BLaER1 (cell line): ENCODE measurements around the gene SLAMF7.

Experiments
- H3K27ac ChIP-seq: shearing (Covaris generic); formaldehyde crosslinking; 2 replicates; pipeline ENCODE4 v1.8.1; 2022
- H3K27me3 ChIP-seq: shearing (Covaris generic); formaldehyde crosslinking; 2 replicates; pipeline ENCODE4 v1.8.1; 2022
- H3K36me3 ChIP-seq: shearing (Covaris generic); formaldehyde crosslinking; 2 replicates; pipeline ENCODE4 v1.8.1; 2022
- H3K4me1 ChIP-seq: shearing (Covaris generic); formaldehyde crosslinking; 2 replicates; pipeline ENCODE4 v1.8.1; 2022
- H3K4me2 ChIP-seq: shearing (Covaris generic); formaldehyde crosslinking; 2 replicates; pipeline ENCODE4 v1.8.1; 2022
- H3K4me3 ChIP-seq: shearing (Covaris generic); formaldehyde crosslinking; 2 replicates; pipeline ENCODE4 v1.8.1; 2022
- H3K9ac ChIP-seq: shearing (Covaris generic); formaldehyde crosslinking; 2 replicates; pipeline ENCODE4 v1.8.1; 2022
- H3K9me3 ChIP-seq: shearing (Covaris generic); formaldehyde crosslinking; 2 replicates; pipeline ENCODE4 v1.8.1; 2022
- H4K20me1 ChIP-seq: shearing (Covaris generic); formaldehyde crosslinking; 2 replicates; pipeline ENCODE4 v1.8.1; 2022
- Cebpa-rat ChIP-seq: shearing (Covaris generic); IDR thresholded peaks from 2 replicates; pipeline ENCODE4 v1.8.1; 2022

The SLAMF7 gene

DNA sequence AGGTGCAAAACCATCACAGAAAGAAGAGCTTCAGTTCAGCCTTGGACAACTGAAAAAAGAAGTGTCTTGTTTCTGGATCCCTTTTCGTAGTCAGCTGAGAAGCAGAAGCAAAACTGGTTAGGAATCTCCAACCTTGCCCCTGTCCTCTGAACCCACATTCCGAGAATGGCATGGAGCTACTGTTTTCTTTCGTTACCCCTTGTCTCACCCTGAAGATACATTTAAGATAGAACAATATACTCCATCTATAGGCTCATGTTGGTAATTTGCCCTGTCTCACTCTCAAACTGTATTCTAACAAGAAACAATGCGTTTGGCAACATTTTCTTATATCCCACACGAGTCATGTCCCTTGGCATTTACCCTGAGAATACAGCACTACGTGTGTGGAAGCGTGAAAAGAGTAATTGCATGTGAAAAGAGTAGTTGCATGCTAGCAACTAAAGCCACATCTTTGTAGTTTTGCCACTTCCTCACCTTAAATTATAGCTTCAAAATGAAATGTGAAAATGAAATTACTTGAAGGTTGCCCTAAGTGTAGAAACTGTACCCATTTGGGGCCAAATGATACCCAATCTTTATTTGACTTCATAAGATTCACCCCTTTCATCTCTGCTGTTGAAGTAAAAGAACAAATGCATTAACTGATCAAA is 5.3 kb downstream of the SLAMF7 start:
- H3K4me1 ChIP-seq: no peaks in the 10 kb centered on the region
- no peak for TF ChIP-seq Cebpa-rat
- H3K9me3 ChIP-seq: no peaks in the 10 kb centered on the region
- no peaks in the 10 kb centered on the region for H3K27me3 ChIP-seq
- no peak overlapping the region for H3K27ac ChIP-seq
- no peak overlapping the region for H3K4me3 ChIP-seq
- no peak overlapping the region for H3K4me2 ChIP-seq
- no peaks in the 10 kb centered on the region for H4K20me1 ChIP-seq
- no peak overlapping the region for H3K9ac ChIP-seq
- H3K36me3 ChIP-seq: no peaks in the 10 kb centered on the region

DNA sequence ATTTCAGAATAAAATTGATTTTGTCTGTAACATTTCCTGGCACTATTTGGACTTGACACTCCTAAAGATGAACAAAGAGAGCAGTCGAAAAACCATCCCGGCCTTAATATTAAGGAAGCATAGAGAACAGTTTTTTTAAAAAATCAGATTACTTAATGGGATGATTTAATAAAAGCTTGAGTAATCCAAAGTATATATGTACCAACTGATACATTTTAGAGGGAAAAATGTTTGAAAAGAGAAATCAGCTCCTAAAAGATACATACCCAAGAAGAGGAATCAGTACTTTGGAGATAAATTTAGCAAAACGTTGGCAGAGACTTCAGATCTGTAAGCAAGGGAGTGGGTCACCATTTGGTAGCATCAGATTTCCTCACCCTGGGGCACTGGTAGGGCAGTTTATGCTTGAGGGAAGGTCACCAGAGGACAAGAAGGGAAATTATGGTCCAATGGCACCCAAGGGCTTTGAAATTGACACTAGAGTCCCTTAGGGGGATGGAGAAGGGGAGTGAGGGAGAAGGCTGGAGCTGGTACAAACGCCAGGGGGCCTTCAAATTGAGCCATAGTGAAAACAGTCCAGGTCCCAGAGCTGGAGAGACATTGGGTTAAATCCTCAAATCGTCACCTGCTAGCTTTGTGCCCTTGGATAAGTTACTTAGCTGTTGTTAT is 5.9 kb downstream of the SLAMF7 start:
- Histone ChIP-seq H3K4me1 (no peaks in the 10 kb centered on the region), H3K9ac (no peak overlapping the region), H3K27ac (no peak overlapping the region), H3K27me3 (no peaks in the 10 kb centered on the region), H3K4me2 (no peak overlapping the region), H3K4me3 (no peak overlapping the region), H3K9me3 (no peaks in the 10 kb centered on the region), H4K20me1 (no peaks in the 10 kb centered on the region), H3K36me3 (no peaks in the 10 kb centered on the region)
- TF ChIP-seq Cebpa-rat: no peak

DNA sequence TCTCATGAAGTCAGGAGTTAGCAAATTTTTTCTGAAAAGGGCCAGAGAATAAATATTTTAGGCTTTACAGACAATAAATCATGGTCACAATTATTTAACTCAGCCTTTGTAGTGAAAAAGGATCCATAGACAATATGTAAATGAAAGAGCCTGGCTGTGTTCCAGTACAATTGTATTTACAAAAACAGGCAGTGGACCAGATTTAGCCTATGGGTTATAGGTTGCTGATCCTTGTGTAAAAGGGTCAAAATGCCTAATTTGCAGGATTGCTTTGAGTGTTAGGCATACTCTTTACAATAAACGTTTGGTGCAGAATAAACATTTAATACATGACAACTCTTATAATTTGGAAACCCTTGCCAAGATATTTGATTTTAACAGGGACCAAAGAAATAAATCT is 6.5 kb downstream of the SLAMF7 start:
- no peaks in the 10 kb centered on the region for H4K20me1 ChIP-seq
- no peak overlapping the region for H3K27ac ChIP-seq
- no peak for TF ChIP-seq Cebpa-rat
- H3K9me3 ChIP-seq: no peaks in the 10 kb centered on the region
- no peak overlapping the region for H3K9ac ChIP-seq
- H3K4me2 ChIP-seq: no peak overlapping the region
- H3K27me3 ChIP-seq: no peaks in the 10 kb centered on the region
- no peak overlapping the region for H3K4me3 ChIP-seq
- H3K4me1 ChIP-seq: no peaks in the 10 kb centered on the region
- no peaks in the 10 kb centered on the region for H3K36me3 ChIP-seq

DNA sequence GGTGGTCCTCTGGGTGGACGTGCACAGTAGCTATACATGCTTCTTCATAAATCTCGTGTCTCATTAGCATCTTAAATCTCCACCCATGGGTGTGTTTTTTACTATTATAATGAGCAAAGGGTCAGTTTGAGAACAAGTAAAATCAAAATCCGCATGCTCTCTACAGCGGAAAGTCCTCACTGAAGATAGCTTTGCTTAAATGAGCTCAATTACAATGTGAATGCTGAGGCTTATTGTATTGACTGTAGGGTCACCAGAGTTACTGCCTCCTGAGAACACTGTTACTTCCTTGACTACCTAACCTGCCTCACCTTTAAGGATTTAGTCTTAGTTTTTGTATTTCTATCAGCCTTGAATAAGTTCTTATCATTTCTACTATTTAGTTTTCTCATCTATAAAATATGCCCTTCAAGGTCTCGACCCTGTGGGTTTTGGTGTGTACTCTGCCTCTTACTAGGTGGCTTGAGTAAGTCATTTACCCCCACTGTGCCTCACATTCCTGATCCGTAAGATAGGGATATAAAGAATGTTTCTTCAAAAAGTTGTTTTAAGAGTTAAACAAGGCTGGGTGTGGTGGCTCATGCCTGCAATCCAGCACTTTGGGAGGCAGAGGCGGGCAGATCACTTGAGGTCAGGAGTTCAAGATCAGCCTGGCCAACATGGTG is 7.9 kb downstream of the SLAMF7 start:
- H3K4me2 ChIP-seq: no peak overlapping the region
- H3K4me3 ChIP-seq: no peak overlapping the region
- H4K20me1 ChIP-seq: no peaks in the 10 kb centered on the region
- no peak overlapping the region for H3K9ac ChIP-seq
- H3K4me1 ChIP-seq: no peaks in the 10 kb centered on the region
- no peak for TF ChIP-seq Cebpa-rat
- H3K27me3 ChIP-seq: no peaks in the 10 kb centered on the region
- H3K9me3 ChIP-seq: no peaks in the 10 kb centered on the region
- H3K36me3 ChIP-seq: no peaks in the 10 kb centered on the region
- no peak overlapping the region for H3K27ac ChIP-seq

DNA sequence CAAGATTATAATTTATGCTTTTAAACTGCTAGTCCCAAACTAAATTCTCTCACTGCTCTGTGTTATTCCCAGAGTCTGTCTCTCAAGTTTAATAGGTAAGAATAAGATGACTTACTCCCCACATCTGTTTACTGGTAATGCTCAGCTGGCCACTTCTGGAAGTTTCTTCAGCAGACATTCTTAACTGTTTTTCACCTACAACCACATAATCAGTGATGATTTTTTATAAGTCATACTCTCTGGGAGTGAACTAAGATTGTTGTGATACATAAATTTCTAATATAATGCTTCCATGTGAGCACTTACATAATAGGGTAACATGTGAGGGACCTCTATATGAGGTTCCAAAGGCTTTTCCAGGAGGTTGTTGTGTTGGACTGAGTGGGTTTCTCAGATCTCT is 8.7 kb downstream of the SLAMF7 start:
- H3K36me3 ChIP-seq: no peaks in the 10 kb centered on the region
- H3K27me3 ChIP-seq: no peaks in the 10 kb centered on the region
- no peak overlapping the region for H3K4me3 ChIP-seq
- no peak for TF ChIP-seq Cebpa-rat
- no peak overlapping the region for H3K4me2 ChIP-seq
- H3K27ac ChIP-seq: no peak overlapping the region
- no peak overlapping the region for H3K9ac ChIP-seq
- no peaks in the 10 kb centered on the region for H4K20me1 ChIP-seq
- H3K9me3 ChIP-seq: no peaks in the 10 kb centered on the region
- no peaks in the 10 kb centered on the region for H3K4me1 ChIP-seq

DNA sequence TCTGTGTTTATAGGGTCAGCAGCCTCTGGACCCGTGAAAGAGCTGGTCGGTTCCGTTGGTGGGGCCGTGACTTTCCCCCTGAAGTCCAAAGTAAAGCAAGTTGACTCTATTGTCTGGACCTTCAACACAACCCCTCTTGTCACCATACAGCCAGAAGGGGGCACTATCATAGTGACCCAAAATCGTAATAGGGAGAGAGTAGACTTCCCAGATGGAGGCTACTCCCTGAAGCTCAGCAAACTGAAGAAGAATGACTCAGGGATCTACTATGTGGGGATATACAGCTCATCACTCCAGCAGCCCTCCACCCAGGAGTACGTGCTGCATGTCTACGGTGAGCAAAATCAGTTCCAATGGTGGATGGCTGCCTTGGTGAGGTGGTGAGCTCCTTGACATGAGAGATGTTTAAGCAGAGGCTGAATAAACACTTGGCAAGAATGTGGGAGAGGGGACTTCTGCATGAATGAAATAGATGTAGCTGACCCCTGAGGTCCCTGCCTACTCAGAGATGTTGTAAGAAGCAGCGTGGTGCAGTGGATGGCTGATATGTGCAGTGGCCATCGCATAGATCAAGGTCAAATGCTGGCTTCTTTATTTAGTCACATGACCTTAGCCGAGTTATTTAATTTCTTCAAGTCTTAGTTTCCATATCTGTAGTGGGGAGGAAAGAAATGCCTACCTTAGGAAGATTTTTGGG is 9.3 kb downstream of the SLAMF7 start:
- Histone ChIP-seq H3K9me3 (no peaks in the 10 kb centered on the region), H3K4me3 (no peak overlapping the region), H3K4me2 (no peak overlapping the region), H3K9ac (no peak overlapping the region), H3K27ac (no peak overlapping the region), H4K20me1 (no peaks in the 10 kb centered on the region), H3K36me3 (no peaks in the 10 kb centered on the region), H3K4me1 (no peaks in the 10 kb centered on the region), H3K27me3 (no peaks in the 10 kb centered on the region)
- no peak for TF ChIP-seq Cebpa-rat

DNA sequence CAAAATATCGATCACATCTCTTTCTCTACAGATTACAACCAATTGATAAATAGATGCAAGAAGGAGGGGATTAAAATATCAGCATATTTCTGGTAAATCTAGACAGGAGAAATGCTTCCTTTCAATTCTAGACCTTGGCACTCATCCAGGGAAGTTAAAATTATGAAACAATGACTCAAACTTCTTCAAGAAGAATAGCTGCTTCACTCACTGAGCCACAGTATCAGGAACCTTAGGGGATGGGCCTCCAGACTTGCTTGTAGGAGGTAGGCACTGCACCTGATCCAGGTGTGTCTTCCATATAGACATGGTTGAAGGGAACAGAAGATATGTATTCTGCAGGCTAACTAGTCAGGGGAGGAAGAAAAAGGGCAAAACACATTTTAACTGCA is 9.8 kb downstream of the SLAMF7 start:
- Histone ChIP-seq H3K4me3 (no peak overlapping the region), H4K20me1 (no peaks in the 10 kb centered on the region), H3K27me3 (no peaks in the 10 kb centered on the region), H3K36me3 (no peaks in the 10 kb centered on the region), H3K9ac (no peak overlapping the region), H3K27ac (no peak overlapping the region), H3K4me1 (no peaks in the 10 kb centered on the region), H3K9me3 (no peaks in the 10 kb centered on the region), H3K4me2 (no peak overlapping the region)
- no peak for TF ChIP-seq Cebpa-rat

DNA sequence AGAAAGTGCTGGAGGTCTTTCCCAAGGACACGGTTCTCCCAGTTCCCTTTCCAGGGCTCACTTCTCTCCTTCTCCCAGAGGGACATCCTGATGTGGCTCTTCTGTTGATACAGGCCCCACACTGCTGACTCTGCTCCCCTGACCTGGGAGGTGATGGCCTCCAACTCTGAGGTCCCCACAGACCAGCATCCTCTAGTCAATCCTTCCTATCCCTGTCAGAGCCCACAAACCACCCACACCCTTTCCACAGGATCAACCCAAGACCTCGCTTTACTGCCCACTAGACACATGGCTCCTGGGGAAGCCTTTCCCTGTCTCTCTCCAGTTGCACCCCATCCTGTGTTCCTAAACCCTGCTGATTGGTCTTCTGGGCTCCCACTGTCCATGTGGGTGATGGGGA is 11.6 kb downstream of the SLAMF7 start:
- no peak for TF ChIP-seq Cebpa-rat
- H4K20me1 ChIP-seq: no peaks in the 10 kb centered on the region
- H3K27me3 ChIP-seq: no peaks in the 10 kb centered on the region

DNA sequence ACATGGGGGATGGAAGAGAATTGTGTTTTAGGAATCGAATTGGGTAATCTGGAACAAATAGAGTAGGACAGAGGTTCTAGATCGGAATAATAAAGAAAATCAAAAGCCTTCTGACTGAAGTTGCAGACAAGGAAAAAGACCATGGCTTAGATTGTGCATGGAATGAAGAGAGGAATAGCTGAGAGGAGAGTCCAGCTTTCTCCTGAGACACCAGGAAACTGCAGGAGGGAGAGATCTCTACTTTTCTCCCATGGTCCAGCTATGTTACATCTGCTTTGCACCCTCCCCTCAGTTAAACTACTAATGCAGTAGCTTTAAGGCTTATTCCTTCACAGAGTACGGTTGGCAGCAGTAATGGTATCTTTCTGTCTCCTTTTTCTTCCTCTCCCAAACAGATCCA is 13.4 kb downstream of the SLAMF7 start:
- Histone ChIP-seq H3K9ac (no peak overlapping the region), H3K4me1 (no peaks in the 10 kb centered on the region), H3K4me2 (no peak overlapping the region), H4K20me1 (no peaks in the 10 kb centered on the region), H3K27me3 (no peaks in the 10 kb centered on the region), H3K36me3 (no peaks in the 10 kb centered on the region), H3K27ac (no peak overlapping the region), H3K9me3 (no peaks in the 10 kb centered on the region), H3K4me3 (no peak overlapping the region)
- TF ChIP-seq Cebpa-rat: no peak

More for the DNA sequence above, 11.6 kb downstream of the SLAMF7 start:
- Histone ChIP-seq H3K9me3 (no peaks in the 10 kb centered on the region), H3K9ac (no peak overlapping the region), H3K4me2 (no peak overlapping the region), H3K36me3 (no peaks in the 10 kb centered on the region), H3K4me3 (no peak overlapping the region), H3K27ac (no peak overlapping the region), H3K4me1 (no peaks in the 10 kb centered on the region)

DNA sequence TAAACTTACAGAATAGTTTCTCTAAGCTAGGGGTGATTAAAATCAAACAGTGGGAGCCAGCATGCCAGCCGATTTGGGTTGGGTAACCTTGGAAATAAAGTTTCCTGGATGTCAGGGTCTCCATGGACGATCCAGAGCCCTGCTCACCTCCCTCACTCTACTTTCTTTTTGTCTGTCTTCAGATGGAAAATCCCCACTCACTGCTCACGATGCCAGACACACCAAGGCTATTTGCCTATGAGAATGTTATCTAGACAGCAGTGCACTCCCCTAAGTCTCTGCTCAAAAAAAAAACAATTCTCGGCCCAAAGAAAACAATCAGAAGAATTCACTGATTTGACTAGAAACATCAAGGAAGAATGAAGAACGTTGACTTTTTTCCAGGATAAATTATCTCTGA is 13.9 kb downstream of the SLAMF7 start:
- Histone ChIP-seq H3K9me3 (no peaks in the 10 kb centered on the region), H4K20me1 (no peaks in the 10 kb centered on the region), H3K4me3 (no peak overlapping the region), H3K36me3 (no peaks in the 10 kb centered on the region), H3K27me3 (no peaks in the 10 kb centered on the region), H3K4me2 (no peak overlapping the region), H3K27ac (no peak overlapping the region), H3K4me1 (no peaks in the 10 kb centered on the region), H3K9ac (no peak overlapping the region)
- TF ChIP-seq Cebpa-rat: no peak
